HG02588 (cell line): ENCODE data around the gene LTA4H.

Source experiments
- ATAC-seq: cut with Tn5 transposase; IDR thresholded peaks from one replicate; pipeline ENCODE4 v1.9.1; 2021; ENCODE audit warnings: mild to moderate bottlenecking, moderate library complexity; ENCODE audit not compliant: unreplicated experiment

The LTA4H gene

GRCh38 chr12:96034621-96035282 lies 635 bp downstream of the LTA4H start:
- no peak for ATAC-seq

- no peak for ATAC-seq
Observed at GRCh38 chr12:96033549-96034389, 1.6 kb downstream of the LTA4H start.

GRCh38 chr12:96029826-96030225 lies 5.6 kb downstream of the LTA4H start:
- no peak for ATAC-seq

- no peak for ATAC-seq
Observed at GRCh38 chr12:96028538-96028937, 6.8 kb downstream of the LTA4H start.

DNA sequence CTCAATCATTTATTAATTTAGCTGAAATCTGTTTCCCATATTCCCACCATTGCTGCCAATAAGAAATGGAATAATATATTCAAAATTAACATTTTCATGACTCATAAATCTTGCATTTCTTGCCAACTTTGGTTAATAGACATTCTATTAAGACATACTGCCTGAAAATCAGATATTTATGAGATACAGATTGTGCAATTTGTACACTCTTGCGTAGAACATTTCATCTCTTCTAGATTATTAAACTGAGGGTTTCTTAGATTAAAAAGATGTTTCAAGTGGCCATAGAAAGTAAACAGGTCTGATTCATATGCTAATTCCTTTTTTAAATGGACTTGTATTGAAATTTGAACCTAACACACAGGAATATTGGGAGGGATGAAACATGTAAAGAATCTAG lies 9.1 kb downstream of the LTA4H start:
- no peak for ATAC-seq

GRCh38 chr12:96025518-96025917 lies 9.9 kb downstream of the LTA4H start:
- ATAC-seq, result no peak

- peak; percentile 93 for ATAC-seq
Observed at GRCh38 chr12:96020314-96021003, 14.9 kb downstream of the LTA4H start.

GRCh38 chr12:96015672-96016071 lies 19.7 kb downstream of the LTA4H start:
- no peak for ATAC-seq

GRCh38 chr12:96014943-96015599 lies 20.3 kb downstream of the LTA4H start:
- ATAC-seq, result no peak

DNA sequence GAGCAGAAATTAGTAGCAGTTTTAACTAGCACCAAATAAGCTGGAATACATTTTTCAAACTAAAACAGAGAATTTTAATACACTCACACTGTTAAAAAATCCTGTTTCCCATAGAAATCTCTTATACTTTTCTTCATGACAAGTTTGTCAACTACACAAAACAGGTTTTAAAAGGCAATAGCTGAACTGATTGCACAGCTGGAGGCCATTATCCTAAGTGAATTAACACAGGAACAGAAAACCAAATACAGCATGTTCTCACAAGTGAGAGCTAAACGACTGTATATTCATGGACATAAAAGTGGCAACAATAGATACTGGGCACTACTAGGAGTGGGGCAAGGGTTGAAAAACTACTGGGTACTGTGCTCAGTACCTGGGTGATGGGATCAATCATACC lies 27.7 kb downstream of the LTA4H start:
- ATAC-seq, result no peak

DNA sequence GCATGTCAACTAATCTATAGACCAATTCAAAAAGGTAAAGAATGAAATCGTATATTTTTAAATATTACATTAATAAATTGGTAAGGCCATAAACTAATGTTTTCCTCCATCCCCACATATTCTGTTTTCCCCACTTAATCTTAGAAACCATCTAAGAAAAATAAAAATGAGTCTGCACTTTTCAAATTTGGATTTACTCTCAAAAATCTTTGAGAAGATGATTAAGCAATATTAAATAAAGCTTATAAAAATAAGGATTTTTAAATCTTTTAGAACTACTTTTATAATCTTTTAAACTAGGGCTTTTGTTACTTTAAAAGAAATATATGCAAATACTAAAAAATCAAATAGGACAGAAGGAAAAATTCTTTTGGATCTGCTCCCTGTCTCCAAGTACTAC lies 28.7 kb downstream of the LTA4H start:
- ATAC-seq, result no peak

DNA sequence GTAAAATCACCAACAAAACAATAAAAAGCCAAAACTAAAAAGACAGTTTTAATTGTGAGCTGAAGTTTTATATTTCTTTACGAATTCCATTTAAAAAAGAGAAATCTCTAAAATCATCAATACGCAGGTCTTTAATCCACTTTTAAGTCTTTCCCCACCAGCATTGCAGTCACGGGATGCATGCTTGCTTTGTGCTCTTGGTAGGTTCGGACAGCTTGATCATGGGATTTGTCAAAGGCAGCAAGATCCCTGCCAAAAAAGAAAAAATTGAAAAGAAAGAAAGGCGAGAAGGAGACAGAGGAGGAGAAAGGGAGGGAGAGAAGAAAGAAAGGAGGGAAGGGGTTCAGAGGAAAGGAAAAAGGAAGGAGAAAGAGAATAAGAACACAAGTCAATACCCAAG lies 34.5 kb downstream of the LTA4H start:
- ATAC-seq, result no peak

DNA sequence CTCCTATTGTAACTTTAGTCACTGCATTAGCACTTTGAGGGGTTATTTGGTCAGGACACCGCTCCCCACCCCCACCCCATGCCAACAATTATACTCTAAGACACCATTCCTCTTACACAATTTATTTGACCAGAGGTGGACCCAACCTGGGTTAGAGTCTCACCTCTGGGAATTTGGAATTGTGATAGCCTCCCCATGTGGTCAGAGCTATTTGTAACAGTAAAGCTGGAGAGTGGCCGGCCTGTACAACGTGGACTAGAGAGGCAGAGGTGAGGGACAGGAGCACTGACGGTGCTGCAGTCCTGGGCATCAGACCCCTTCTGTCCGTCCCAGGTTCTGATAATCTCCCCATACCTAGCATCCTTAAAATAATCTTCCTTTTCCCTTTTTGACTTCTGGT lies 35.9 kb downstream of the LTA4H start:
- ATAC-seq, result no peak

GRCh38 chr12:95998611-95999286 lies 36.6 kb downstream of the LTA4H start:
- peak; percentile 97 for ATAC-seq

DNA sequence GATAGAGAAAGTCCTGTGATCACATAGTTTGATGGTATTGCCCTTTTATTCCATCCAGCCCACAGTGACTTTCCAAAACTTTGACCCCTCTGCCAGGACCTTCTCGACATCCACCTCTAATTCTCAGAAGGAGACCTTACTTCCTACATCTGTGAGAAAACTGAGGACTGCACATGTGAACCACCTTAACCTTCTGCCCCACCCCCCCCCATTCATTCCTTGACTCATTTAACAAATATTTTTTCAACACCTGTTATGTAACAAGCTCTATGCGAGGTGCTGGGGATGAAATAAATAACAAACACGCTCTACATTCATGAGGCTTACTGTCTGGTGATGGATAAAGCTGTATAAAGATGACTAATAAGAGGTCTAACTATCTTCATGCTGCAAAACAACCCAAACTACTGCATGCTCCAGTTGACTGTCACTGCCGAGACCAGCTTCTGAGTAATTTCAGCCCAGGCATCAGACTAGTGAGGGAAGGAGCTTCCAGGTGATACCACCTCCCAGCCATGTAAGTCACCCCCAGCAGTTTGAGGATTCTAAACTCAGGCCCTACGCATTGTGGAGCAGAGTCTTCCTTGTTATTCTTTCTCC lies 37.4 kb downstream of the LTA4H start:
- ATAC-seq, result no peak

GRCh38 chr12:95997276-95997675 lies 38.1 kb downstream of the LTA4H start:
- no peak for ATAC-seq

- ATAC-seq, result no peak
Observed at GRCh38 chr12:95996034-95996658, 39.2 kb downstream of the LTA4H start, which contains the start of gene HAL. TSS of gene HAL (minus strand) at chr12:95996344. CDS start at chr12:95995910, 434 bp downstream.

GRCh38 chr12:95995238-95996031 lies 40.0 kb downstream of the LTA4H start:
- ATAC-seq, result no peak

GRCh38 chr12:95994476-95994875 lies 40.9 kb downstream of the LTA4H start:
- ATAC-seq, result no peak
